ENCODE measurements around the gene KIF3B. TPM values are rescaled to one million over a fixed set of nuclear protein-coding genes. Genes with fewer than 3 reads are reported as not detected.

KIF3B gene
- total and polyA plus RNA-seq, 2 of the 13 experiments (the other 11 are each of a cell fraction or from before 2014, with no cell fraction given) = 23.6 to 28.8 TPM

- TF ChIP-seq ARNTL (CRISPR knock-in tag; IDR thresholded peaks at IDR 0.05) (no peak), ZNF766 (CRISPR knock-in tag; IDR thresholded peaks at IDR 0.05; ENCODE audit: borderline replicate concordance) (no peak), ZNF770 (CRISPR knock-in tag; IDR thresholded peaks at IDR 0.05) (peak; percentile 95), TGIF2 (CRISPR knock-in tag; IDR thresholded peaks at IDR 0.05) (no peak), ELF4 (CRISPR knock-in tag; IDR thresholded peaks at IDR 0.05; ENCODE audit: borderline replicate concordance) (no peak), ZNF546 (CRISPR knock-in tag; conservative IDR thresholded peaks at IDR 0.05) (no peak), MAX (IDR thresholded peaks at IDR 0.05) (0 out of 2 replicates have a peak, but pooled peaks have one; percentile 5), ZNF18 (CRISPR knock-in tag; IDR thresholded peaks at IDR 0.05; ENCODE audit: insufficient replicate concordance) (no peak), ZNF562 (CRISPR knock-in tag; IDR thresholded peaks at IDR 0.05; ENCODE audit: borderline replicate concordance) (no peak), ZFP37 (CRISPR knock-in tag; IDR thresholded peaks at IDR 0.05; ENCODE audit: borderline replicate concordance) (no peak), ZNF296 (CRISPR knock-in tag; conservative IDR thresholded peaks at IDR 0.05) (peak; percentile 55; the same call in 1 of the 2 replicates), ZIK1 (CRISPR knock-in tag; IDR thresholded peaks at IDR 0.05; ENCODE audit: borderline replicate concordance, low read depth) (peak; percentile 66; the same call in 1 of the 2 replicates), ZNF317 (CRISPR knock-in tag; IDR thresholded peaks at IDR 0.05) (no peak), TCF12 (IDR thresholded peaks at IDR 0.05) (no peak), TCF12 (CRISPR knock-in tag; IDR thresholded peaks at IDR 0.05) (0 out of 2 replicates have a peak, but pooled peaks have one; percentile 21), MATR3 (CRISPR knock-in tag; IDR thresholded peaks at IDR 0.05) (no peak), HNF4A (CRISPR knock-in tag; IDR thresholded peaks at IDR 0.05) (peak; percentile 56), ZBED4 (CRISPR knock-in tag; IDR thresholded peaks at IDR 0.05; ENCODE audit: borderline replicate concordance) (no peak), CREBL2 (CRISPR knock-in tag; IDR thresholded peaks at IDR 0.05; ENCODE audit: borderline replicate concordance) (no peak), SIN3B (IDR thresholded peaks at IDR 0.05; ENCODE audit: low read length) (no peak), GLI4 (CRISPR knock-in tag; IDR thresholded peaks at IDR 0.05; ENCODE audit: borderline replicate concordance) (no peak)
These were observed 76.5 kb downstream of the KIF3B start (continued) for GRCh38 chr20:32353848-32354496.
